Testis (tissue), 3 donors: ENCODE results near the gene REM2. TPM values are rescaled to one million over a fixed set of nuclear protein-coding genes. Genes with fewer than 3 reads are reported as not detected.

Experiments used
- DNase-seq: peaks from one replicate; pipeline ENCODE4 v3.0.0-alpha.2; 2019
- H3K27ac ChIP-seq, 2 donors: fragments of 200-600 bp; sonication (generic); one replicate each; pipeline ENCODE4 v1.5.1; 2019
- H3K27me3 ChIP-seq: fragments of 200-600 bp; sonication (generic); one replicate; pipeline ENCODE4 v1.5.1; 2019
- H3K36me3 ChIP-seq: fragments of 200-600 bp; sonication (generic); one replicate; pipeline ENCODE4 v1.5.1; 2017; ENCODE audit warnings: low read depth; ENCODE audit errors: missing control alignments
- H3K4me1 ChIP-seq: fragments of 200-600 bp; sonication (generic); one replicate; pipeline ENCODE4 v1.5.1; 2019
- H3K4me3 ChIP-seq, 2 donors: fragments of 200-600 bp; sonication (generic); one replicate each; pipeline ENCODE4 v1.5.1; 2017 to 2019
- H3K9me3 ChIP-seq: fragments of 200-600 bp; sonication (generic); one replicate; pipeline ENCODE4 v1.5.1; 2017
- POLR2A ChIP-seq: fragments of 450-650 bp; IDR thresholded peaks from one replicate; pipeline ENCODE4 v1.6.1; 2017; ENCODE audit warnings: antibody characterized with exemption, mild to moderate bottlenecking, moderate library complexity
- WGBS, 2 donors: methylation state at CpG; one replicate each; pipeline ENCODE4 v1.1.5; 2018; 5-methylcytosine and 5-hydroxymethylcytosine counted together
- intact Hi-C: fragments of 100-400 bp; cut with DNase I; formaldehyde crosslinking; loops from one replicate; pipeline ENCODE4 v1.15.1; 2023; ENCODE audit warnings: low total_unique reads
- polyA plus RNA-seq: library from polyadenylated mRNA; stranded (reverse); fragments of 350-450 nt; fragmentation: Illumina TruSeq; extraction: RNeasy Lipid Tissue Mini Kit (QIAGEN cat#74804); gene quantifications from one replicate; pipeline ENCODE4 v1.2.3, GENCODE V29; 2014; ENCODE audit warnings: low read depth, low replicate concordance; ENCODE audit not compliant: insufficient read depth
- total RNA-seq, 2 donors: library from RNA; depleted of rRNA; stranded (reverse); fragments of >200 nt; gene quantifications; one replicate each; pipeline ENCODE4 v1.2.3, GENCODE V29; 2016
- TF ChIP-seq, protein P1 (sequence below), 3 experiments: fragments of 450-650 bp in 2 of 3; fragments of 200-600 bp in 1 of 3; sonication (generic) in 1 of 3; IDR thresholded peaks; one replicate each; pipeline ENCODE4 v1.5.1; 2016 to 2019; ENCODE audit warnings: antibody characterized with exemption in 3 of 3, mild to moderate bottlenecking in 2 of 3, moderate library complexity in 1 of 3

Gene REM2
- total and polyA plus RNA-seq, 3 donors from 2014 or later: 2.4 to 4.8 (median 2.9) TPM

DNA sequence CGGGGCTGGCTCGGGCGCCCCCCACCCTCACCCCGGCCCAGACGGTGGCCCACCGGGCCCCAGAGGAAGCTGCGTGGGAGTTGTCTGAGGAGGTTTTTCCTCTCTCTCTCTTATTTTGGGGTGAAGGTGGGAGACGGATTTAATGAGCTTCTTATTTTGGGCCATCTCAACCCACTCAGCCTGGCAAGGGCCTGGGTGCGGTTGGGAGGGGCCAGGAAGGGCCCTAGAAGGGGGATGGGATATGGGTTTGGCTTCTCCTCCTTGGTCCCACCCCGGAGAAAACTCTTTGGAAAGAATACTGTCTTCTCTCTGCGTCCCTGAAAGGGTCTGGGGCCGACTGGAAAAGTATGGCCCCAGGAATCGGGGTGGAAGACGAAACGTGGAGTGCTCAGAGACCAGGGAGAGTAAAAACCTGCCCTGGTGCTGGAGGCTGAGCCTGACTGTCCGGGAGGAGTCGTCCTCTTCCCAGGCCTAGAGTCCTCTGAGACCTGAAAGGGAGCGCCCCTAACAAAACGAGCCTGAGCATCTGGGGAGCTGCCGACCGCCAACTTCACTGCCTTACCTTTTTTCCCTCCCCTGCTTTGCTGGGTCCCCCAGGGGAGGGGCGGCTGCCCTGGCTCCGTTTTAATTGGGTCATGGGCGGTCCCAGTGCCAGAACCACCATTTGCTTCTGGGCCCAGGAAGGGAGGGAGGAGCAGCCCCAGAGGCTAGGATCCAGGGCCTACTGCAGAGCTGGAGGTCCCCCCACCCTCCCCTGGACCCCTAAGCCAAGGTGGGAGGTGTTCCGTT lies 45.1 kb upstream of the REM2 start:
- Histone ChIP-seq H3K27ac (peak overlapping the region; percentile 95), H3K9me3 (no peaks in the 10 kb centered on the region), H3K36me3 (no peaks in the 10 kb centered on the region), H3K4me3 (peak overlapping the region; percentile 69 to 92), H3K4me1 (peaks cover 7% of the 10 kb centered on the region), H3K27me3 (no peaks in the 10 kb centered on the region)
- DNase-seq: peak; percentile 62
- no peak for TF ChIP-seq POLR2A
- TF ChIP-seq, protein P1, sequence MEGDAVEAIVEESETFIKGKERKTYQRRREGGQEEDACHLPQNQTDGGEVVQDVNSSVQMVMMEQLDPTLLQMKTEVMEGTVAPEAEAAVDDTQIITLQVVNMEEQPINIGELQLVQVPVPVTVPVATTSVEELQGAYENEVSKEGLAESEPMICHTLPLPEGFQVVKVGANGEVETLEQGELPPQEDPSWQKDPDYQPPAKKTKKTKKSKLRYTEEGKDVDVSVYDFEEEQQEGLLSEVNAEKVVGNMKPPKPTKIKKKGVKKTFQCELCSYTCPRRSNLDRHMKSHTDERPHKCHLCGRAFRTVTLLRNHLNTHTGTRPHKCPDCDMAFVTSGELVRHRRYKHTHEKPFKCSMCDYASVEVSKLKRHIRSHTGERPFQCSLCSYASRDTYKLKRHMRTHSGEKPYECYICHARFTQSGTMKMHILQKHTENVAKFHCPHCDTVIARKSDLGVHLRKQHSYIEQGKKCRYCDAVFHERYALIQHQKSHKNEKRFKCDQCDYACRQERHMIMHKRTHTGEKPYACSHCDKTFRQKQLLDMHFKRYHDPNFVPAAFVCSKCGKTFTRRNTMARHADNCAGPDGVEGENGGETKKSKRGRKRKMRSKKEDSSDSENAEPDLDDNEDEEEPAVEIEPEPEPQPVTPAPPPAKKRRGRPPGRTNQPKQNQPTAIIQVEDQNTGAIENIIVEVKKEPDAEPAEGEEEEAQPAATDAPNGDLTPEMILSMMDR (IDR thresholded peaks at IDR 0.05): no peak
- intact Hi-C loops: no loop called here
- WGBS, 2 donors: 10 to 19% methylated on average over 14 to 25 of the region's 25 CpGs

DNA sequence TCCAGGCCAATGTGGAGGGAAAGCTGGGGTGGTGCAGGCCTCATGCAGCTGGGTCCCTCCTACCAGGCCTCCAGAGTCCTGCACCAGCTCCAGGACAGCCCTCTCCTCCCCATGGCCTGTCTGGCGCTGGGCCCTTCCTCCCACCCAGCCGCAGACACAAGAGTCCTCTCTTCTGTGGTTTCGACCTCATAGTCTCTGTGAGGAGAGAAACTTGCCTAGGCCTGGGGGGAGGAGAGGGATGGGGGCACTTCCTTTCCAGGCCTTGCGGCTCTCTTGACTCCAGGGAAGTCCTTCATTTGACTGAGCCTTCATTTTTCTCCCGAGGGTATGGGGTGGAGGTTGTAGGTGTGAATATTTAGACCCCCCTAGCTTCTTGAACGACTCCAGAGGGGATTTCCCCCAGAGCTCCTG lies 44.4 kb upstream of the REM2 start:
- 28 to 36% methylated on average over 3 to 6 of the region's 6 CpGs for WGBS, 2 donors
- no peaks in the 10 kb centered on the region for H3K9me3 ChIP-seq
- intact Hi-C loops: no loop called here
- H3K27ac ChIP-seq: peak overlapping the region; percentile 95
- peaks cover 7% of the 10 kb centered on the region for H3K4me1 ChIP-seq
- TF ChIP-seq, protein P1 (IDR thresholded peaks at IDR 0.05): no peak
- no peak for TF ChIP-seq POLR2A
- no peaks in the 10 kb centered on the region for H3K27me3 ChIP-seq
- H3K36me3 ChIP-seq: no peaks in the 10 kb centered on the region
- DNase-seq: no peak
- peak overlapping the region in 1 of 2 donors; percentile 92 for H3K4me3 ChIP-seq

DNA sequence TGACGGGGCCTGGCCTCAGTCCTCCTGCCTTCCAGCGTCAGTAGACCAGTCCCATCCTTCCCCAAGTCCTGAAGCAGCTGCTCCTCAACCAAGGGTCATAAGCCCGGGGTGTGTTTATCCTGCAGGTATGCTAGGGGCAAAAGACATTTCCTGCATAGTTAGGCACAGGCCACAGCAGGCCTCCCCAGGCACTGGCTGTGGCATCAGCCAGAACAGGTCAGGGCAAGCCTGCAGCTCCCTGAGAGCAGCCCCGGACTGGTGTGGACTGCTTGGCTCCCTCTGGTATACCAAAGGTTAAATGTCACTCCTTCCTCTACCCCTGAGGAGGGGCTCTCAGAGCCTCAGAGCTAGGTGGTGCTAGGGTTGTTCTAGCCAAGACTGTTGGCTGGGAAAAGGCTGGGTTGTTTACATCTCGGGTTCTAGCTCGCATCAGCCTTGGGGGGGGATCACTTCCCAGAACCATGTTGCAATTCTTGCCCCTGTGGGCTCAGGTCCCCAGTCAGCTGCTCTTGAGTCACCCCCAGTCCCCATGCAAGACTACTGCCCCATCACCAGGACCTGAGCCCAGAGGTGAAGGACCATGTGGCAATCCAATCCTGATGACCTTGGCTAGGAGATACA lies 43.8 kb upstream of the REM2 start:
- peak overlapping the region in 1 of 2 donors; percentile 92 for H3K4me3 ChIP-seq
- H3K4me1 ChIP-seq: peaks cover 7% of the 10 kb centered on the region
- intact Hi-C loops: no loop called here
- H3K36me3 ChIP-seq: no peaks in the 10 kb centered on the region
- no peaks in the 10 kb centered on the region for H3K9me3 ChIP-seq
- no peak for DNase-seq
- peak overlapping the region; percentile 95 for H3K27ac ChIP-seq
- no peaks in the 10 kb centered on the region for H3K27me3 ChIP-seq
- TF ChIP-seq, protein P1 (IDR thresholded peaks at IDR 0.05): no peak
- TF ChIP-seq POLR2A: no peak
- WGBS, 2 donors: 49 to 52% methylated on average over 6 of the region's 6 CpGs

DNA sequence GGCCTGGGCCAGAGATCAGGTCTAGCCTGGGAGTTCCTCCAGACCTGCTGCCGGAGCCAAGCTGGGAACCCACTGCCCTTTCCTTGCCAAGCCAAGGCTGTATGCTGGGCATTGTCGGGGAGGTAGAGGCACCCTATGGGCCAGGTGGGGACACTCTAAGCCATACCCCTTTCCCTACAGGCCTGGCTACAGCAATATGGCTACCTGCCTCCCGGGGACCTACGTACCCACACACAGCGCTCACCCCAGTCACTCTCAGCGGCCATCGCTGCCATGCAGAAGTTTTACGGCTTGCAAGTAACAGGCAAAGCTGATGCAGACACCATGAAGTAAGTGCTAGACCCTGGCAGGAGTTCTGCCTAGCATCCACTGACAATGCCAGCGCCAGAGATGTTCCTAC lies 41.7 kb upstream of the REM2 start:
- no peak overlapping the region for H3K4me3 ChIP-seq
- peaks cover 17% of the 10 kb centered on the region for H3K4me1 ChIP-seq
- no peaks in the 10 kb centered on the region for H3K9me3 ChIP-seq
- H3K27ac ChIP-seq: no peak overlapping the region
- 87 to 92% methylated on average over 9 of the region's 9 CpGs for WGBS, 2 donors
- no peak for DNase-seq
- TF ChIP-seq, protein P1 (IDR thresholded peaks at IDR 0.05): no peak
- TF ChIP-seq POLR2A: no peak
- no peaks in the 10 kb centered on the region for H3K27me3 ChIP-seq
- intact Hi-C loops: no loop called here
- no peaks in the 10 kb centered on the region for H3K36me3 ChIP-seq
